Esophagus muscularis mucosa (tissue), 3 donors: ENCODE data around the gene CAPRIN1.

ENCODE experiments used
- POLR2A ChIP-seq: fragments of 450-650 bp; IDR thresholded peaks from one replicate; pipeline ENCODE4 v1.6.1; 2017; ENCODE audit warnings: antibody characterized with exemption, moderate library complexity, mild to moderate bottlenecking, low read depth
- TF ChIP-seq, protein P1 (sequence below), 3 experiments: fragments of 200-600 bp in 2 of 3; fragments of 450-650 bp in 1 of 3; sonication (generic) in 2 of 3; IDR thresholded peaks; one replicate each; pipeline ENCODE4 v1.5.1; 2017 to 2019; ENCODE audit warnings: antibody characterized with exemption in 3 of 3, mild to moderate bottlenecking in 2 of 3, moderate library complexity in 1 of 3

DNA sequence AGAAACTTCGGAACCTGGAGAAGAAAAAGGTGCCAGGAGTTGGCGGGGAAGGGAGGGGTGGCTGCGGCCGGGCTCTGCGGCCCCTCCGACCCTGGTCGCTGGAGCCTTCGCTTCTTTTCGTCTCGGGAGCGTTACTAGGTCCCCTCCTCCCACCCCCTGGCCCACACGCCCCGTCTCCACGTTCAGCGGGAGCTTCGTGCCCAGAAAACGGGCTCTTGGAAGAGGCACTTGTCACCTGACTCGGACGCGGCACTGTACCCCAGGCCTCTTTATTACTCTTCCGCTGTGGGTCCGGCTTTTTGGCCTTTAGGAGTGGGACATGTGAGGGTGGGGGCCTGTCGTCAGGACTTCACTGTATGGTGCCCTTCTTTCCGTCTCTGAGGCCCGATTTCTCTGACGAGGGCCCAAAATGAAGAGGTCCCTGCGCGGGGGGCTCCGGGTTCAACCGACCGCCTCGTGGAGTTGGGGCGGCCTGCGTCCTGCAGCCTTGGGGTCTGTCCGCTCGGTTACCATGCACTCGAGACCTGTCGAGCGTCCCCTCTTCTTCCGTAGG lies 1.2 kb downstream of the CAPRIN1 start:
- TF ChIP-seq POLR2A: no peak
- TF ChIP-seq, protein P1, sequence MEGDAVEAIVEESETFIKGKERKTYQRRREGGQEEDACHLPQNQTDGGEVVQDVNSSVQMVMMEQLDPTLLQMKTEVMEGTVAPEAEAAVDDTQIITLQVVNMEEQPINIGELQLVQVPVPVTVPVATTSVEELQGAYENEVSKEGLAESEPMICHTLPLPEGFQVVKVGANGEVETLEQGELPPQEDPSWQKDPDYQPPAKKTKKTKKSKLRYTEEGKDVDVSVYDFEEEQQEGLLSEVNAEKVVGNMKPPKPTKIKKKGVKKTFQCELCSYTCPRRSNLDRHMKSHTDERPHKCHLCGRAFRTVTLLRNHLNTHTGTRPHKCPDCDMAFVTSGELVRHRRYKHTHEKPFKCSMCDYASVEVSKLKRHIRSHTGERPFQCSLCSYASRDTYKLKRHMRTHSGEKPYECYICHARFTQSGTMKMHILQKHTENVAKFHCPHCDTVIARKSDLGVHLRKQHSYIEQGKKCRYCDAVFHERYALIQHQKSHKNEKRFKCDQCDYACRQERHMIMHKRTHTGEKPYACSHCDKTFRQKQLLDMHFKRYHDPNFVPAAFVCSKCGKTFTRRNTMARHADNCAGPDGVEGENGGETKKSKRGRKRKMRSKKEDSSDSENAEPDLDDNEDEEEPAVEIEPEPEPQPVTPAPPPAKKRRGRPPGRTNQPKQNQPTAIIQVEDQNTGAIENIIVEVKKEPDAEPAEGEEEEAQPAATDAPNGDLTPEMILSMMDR (IDR thresholded peaks at IDR 0.05): no peak
